ENCODE measurements around the gene CYRIA. TPM values are rescaled to one million over a fixed set of nuclear protein-coding genes. Genes with fewer than 3 reads are reported as not detected.

CYRIA gene
- polyA plus RNA-seq, 1 donor (not counting 4 experiments of a cell fraction or from before 2014, with no cell fraction given) = 0.79 TPM

- dilution Hi-C loops (cut with MboI; ENCODE audit: extremely low pct_ligation_motif_present, low sequenced_read_pairs) = no loop called here
- H3K4me2 ChIP-seq (ENCODE audit: control insufficient read depth, extremely low read depth, insufficient read depth, low read depth, low read length) = no peak overlapping the region
Observed at GRCh38 chr2:16686641-16687040, 21.0 kb upstream of the CYRIA start.

GRCh38 chr2:16685340-16685715, 19.7 kb upstream of the CYRIA start:
- no peak overlapping the region for H3K4me2 ChIP-seq (ENCODE audit: control insufficient read depth, extremely low read depth, insufficient read depth, low read depth, low read length)
- dilution Hi-C loops (cut with MboI; ENCODE audit: extremely low pct_ligation_motif_present, low sequenced_read_pairs) = no loop called here
- no peak overlapping the region for H3K27ac ChIP-seq (ENCODE audit: control insufficient read depth, insufficient read depth, low read length)
- no peaks in the 10 kb centered on the region for H3K9me3 ChIP-seq (ENCODE audit: control insufficient read depth, low read depth, low read length)
- DNase-seq (ENCODE audit: low read depth, low spot score) (no peak), FAIRE-seq (no peak)
- H3K9me1 ChIP-seq (ENCODE audit: control insufficient read depth, extremely low read depth, insufficient read depth, low read length) = no peaks in the 10 kb centered on the region
- no peaks in the 10 kb centered on the region for H4K20me1 ChIP-seq (ENCODE audit: control insufficient read depth, extremely low read depth, insufficient read depth, low read length)
- H3K4me1 ChIP-seq (ENCODE audit: control insufficient read depth, extremely low read depth, insufficient read depth, low read length) = no peaks in the 10 kb centered on the region
- no peaks in the 10 kb centered on the region for H3K79me2 ChIP-seq (ENCODE audit: control insufficient read depth, insufficient read depth, low read length)
- H2AFZ ChIP-seq (ENCODE audit: control insufficient read depth, low read length) = no peak overlapping the region
- H3K36me3 ChIP-seq (ENCODE audit: control insufficient read depth in 2 of 2, extremely low read depth in 1 of 2, insufficient read depth in 2 of 2, low read length in 2 of 2) = no peaks in the 10 kb centered on the region
- TF ChIP-seq EZH2 (IDR thresholded peaks at IDR 0.05; ENCODE audit: low read length) = no peak
- no peak for TF ChIP-seq CTCF (optimal IDR thresholded peaks at IDR 0.05 in 1 of 3, IDR thresholded peaks at IDR 0.05 in 1 of 3, conservative IDR thresholded peaks at IDR 0.05 in 1 of 3; ENCODE audit: extremely low read depth in 1 of 3, insufficient read depth in 2 of 3, low read length in 3 of 3)
- no peak overlapping the region for H3K4me3 ChIP-seq (ENCODE audit: control insufficient read depth in 2 of 3, extremely low read depth in 1 of 3, insufficient read depth in 2 of 3, low read depth in 1 of 3, low read length in 3 of 3)
- no peak overlapping the region for H3K9ac ChIP-seq (ENCODE audit: control insufficient read depth, extremely low read depth, insufficient read depth, low read length)
- H3K27me3 ChIP-seq (ENCODE audit: control insufficient read depth, extremely low read depth, insufficient read depth, low read length) = no peaks in the 10 kb centered on the region

More at GRCh38 chr2:16686641-16687040, 21.0 kb upstream of the CYRIA start:
- H3K27me3 ChIP-seq (ENCODE audit: control insufficient read depth, extremely low read depth, insufficient read depth, low read length) = no peaks in the 10 kb centered on the region
- DNase-seq (ENCODE audit: low read depth, low spot score) (no peak), FAIRE-seq (no peak)
- H3K27ac ChIP-seq (ENCODE audit: control insufficient read depth, insufficient read depth, low read length) = no peak overlapping the region
- no peak for TF ChIP-seq CTCF (optimal IDR thresholded peaks at IDR 0.05 in 1 of 3, IDR thresholded peaks at IDR 0.05 in 1 of 3, conservative IDR thresholded peaks at IDR 0.05 in 1 of 3; ENCODE audit: extremely low read depth in 1 of 3, insufficient read depth in 2 of 3, low read length in 3 of 3)
- no peak for TF ChIP-seq EZH2 (IDR thresholded peaks at IDR 0.05; ENCODE audit: low read length)
- H3K9ac ChIP-seq (ENCODE audit: control insufficient read depth, extremely low read depth, insufficient read depth, low read length) = no peak overlapping the region
- no peak overlapping the region for H3K4me3 ChIP-seq (ENCODE audit: control insufficient read depth in 2 of 3, extremely low read depth in 1 of 3, insufficient read depth in 2 of 3, low read depth in 1 of 3, low read length in 3 of 3)
- H2AFZ ChIP-seq (ENCODE audit: control insufficient read depth, low read length) = no peak overlapping the region
- H3K9me1 ChIP-seq (ENCODE audit: control insufficient read depth, extremely low read depth, insufficient read depth, low read length) = no peaks in the 10 kb centered on the region
- H4K20me1 ChIP-seq (ENCODE audit: control insufficient read depth, extremely low read depth, insufficient read depth, low read length) = no peaks in the 10 kb centered on the region
- no peaks in the 10 kb centered on the region for H3K9me3 ChIP-seq (ENCODE audit: control insufficient read depth, low read depth, low read length)
- no peaks in the 10 kb centered on the region for H3K36me3 ChIP-seq (ENCODE audit: control insufficient read depth in 2 of 2, extremely low read depth in 1 of 2, insufficient read depth in 2 of 2, low read length in 2 of 2)
- H3K4me1 ChIP-seq (ENCODE audit: control insufficient read depth, extremely low read depth, insufficient read depth, low read length) = no peaks in the 10 kb centered on the region
- H3K79me2 ChIP-seq (ENCODE audit: control insufficient read depth, insufficient read depth, low read length) = no peaks in the 10 kb centered on the region
